Hematopoietic multipotent progenitor cell (in vitro differentiated cells): ENCODE results near the gene ZDHHC19. TPM values are rescaled to one million over a fixed set of nuclear protein-coding genes. Genes with fewer than 3 reads are reported as not detected.
"Not testable (repeated sequence)": the region's sequence is repeated elsewhere in the genome, so short reads cannot be mapped to it uniquely, and the experiment has no call there.

Source experiments
- DNase-seq, 3 donors: peaks; one replicate each; pipeline ENCODE4 v3.0.0-alpha.2; 2011 to 2015; ENCODE audit warnings: low read depth in 2 of 3, low spot score in 2 of 3
- total RNA-seq: library from RNA; depleted of rRNA; stranded (reverse); fragments of >200 nt; gene quantifications from one replicate; pipeline ENCODE4 v1.2.3, GENCODE V29; 2012

The ZDHHC19 gene
- total RNA-seq, 1 donor = 0.27 TPM

GRCh38 chr3:196180346-196180745 is 30.9 kb downstream of the ZDHHC19 start:
- no peak for DNase-seq

- DNase-seq = peak; percentile 54 to 94 (median 92)
Observed at GRCh38 chr3:196179380-196180308, 31.6 kb downstream of the ZDHHC19 start.

- DNase-seq = no peak
Observed at GRCh38 chr3:196178993-196179379, 32.2 kb downstream of the ZDHHC19 start.

GRCh38 chr3:196177967-196178366 is 33.2 kb downstream of the ZDHHC19 start:
- no peak for DNase-seq

- DNase-seq = no peak
Observed at GRCh38 chr3:196177567-196177966, 33.6 kb downstream of the ZDHHC19 start.

- no peak for DNase-seq
Observed at GRCh38 chr3:196175722-196176121, 35.5 kb downstream of the ZDHHC19 start.

GRCh38 chr3:196175116-196175625 is 36.0 kb downstream of the ZDHHC19 start:
- DNase-seq = no peak

- no peak for DNase-seq
Observed at GRCh38 chr3:196174652-196175051, 36.5 kb downstream of the ZDHHC19 start.

- not testable (repeated sequence) for DNase-seq
Observed at GRCh38 chr3:196170296-196170695, 40.9 kb downstream of the ZDHHC19 start.

GRCh38 chr3:196169836-196170240 is 41.4 kb downstream of the ZDHHC19 start:
- DNase-seq = no peak

- no peak for DNase-seq
Observed at GRCh38 chr3:196168808-196169391, 42.3 kb downstream of the ZDHHC19 start.

- DNase-seq = no peak
Observed at GRCh38 chr3:196166741-196167140, 44.5 kb downstream of the ZDHHC19 start.

- no peak for DNase-seq
Observed at GRCh38 chr3:196165850-196166249, 45.4 kb downstream of the ZDHHC19 start.

GRCh38 chr3:196165006-196165575 is 46.1 kb downstream of the ZDHHC19 start:
- DNase-seq = not testable (repeated sequence)

- no peak for DNase-seq
Observed at GRCh38 chr3:196164576-196164975, 46.6 kb downstream of the ZDHHC19 start.

- no peak for DNase-seq
Observed at GRCh38 chr3:196163666-196164493, 47.3 kb downstream of the ZDHHC19 start.

- DNase-seq = no peak
Observed at GRCh38 chr3:196163212-196163611, 48.0 kb downstream of the ZDHHC19 start.

GRCh38 chr3:196162679-196163078 is 48.5 kb downstream of the ZDHHC19 start:
- DNase-seq = no peak

GRCh38 chr3:196159952-196160804 is 51.0 kb downstream of the ZDHHC19 start:
- peak in 2 of 3 donors; percentile 86 to 90 for DNase-seq

GRCh38 chr3:196159526-196159925 is 51.7 kb downstream of the ZDHHC19 start:
- no peak for DNase-seq
